Retinal pigment epithelial cell (primary cell): ENCODE measurements around the gene MAP4K3.

ENCODE experiments used
- DNase-seq: peaks from one replicate; pipeline ENCODE4 v3.0.0-alpha.2; 2010; ENCODE audit warnings: low read depth
- H3K4me3 ChIP-seq: 2 replicates; pipeline ENCODE4 v1.5.1; 2011; ENCODE audit warnings: mild to moderate bottlenecking, low read length, control low read depth, moderate library complexity
- CTCF ChIP-seq: conservative IDR thresholded peaks from 2 replicates; pipeline ENCODE4 v1.5.1; 2011; ENCODE audit warnings: low read depth, low read length, control low read depth, inconsistent platforms

The MAP4K3 gene

GRCh38 chr2:39466311-39466710 lies 29.2 kb upstream of the MAP4K3 start:
- DNase-seq, result no peak
- TF ChIP-seq CTCF, result no peak
- no peak overlapping the region for H3K4me3 ChIP-seq

- no peak for DNase-seq
- TF ChIP-seq CTCF, result no peak
- H3K4me3 ChIP-seq, result no peak overlapping the region
Measured at GRCh38 chr2:39464864-39465263, 27.8 kb upstream of the MAP4K3 start.

DNA sequence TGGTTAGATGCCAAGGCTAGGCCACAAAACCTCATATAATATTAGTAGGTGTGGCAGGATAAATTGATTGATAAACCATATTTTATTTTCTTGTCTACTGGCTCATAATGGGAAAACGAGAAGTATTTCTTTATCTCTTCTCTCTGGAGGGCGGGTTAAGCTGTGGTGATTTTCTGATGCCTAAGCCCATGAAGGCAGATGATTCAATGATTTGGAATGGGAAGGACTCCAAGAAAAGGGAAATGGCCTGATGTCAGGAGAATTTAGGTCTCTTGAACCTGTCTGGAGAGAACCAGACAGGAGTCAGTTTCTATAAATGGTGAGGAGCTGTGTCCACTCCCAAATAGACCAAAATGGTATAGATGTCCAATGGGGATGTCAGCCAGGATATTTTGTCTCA lies 18.7 kb upstream of the MAP4K3 start:
- no peak overlapping the region for H3K4me3 ChIP-seq
- TF ChIP-seq CTCF, result no peak
- DNase-seq, result no peak

DNA sequence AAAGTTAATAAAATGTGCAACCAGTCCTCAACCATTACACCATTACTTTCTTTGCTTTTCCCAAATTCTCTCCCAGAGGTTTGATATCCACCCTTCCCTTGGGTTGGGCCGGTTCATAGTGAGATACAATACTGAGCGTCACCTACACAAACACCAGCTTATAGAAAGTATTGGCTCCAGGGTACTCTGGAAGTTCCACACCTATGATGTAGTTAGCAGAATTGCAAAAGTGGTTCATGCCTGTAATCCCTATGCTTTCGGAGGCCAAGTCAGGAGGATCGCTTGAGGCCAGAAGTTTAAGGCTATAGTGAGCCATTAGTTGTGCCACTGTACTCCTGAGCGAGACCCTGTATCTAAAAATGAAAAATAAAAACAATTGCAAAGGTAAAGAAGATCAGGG lies 15.3 kb upstream of the MAP4K3 start:
- H3K4me3 ChIP-seq, result no peak overlapping the region
- TF ChIP-seq CTCF, result no peak
- no peak for DNase-seq

DNA sequence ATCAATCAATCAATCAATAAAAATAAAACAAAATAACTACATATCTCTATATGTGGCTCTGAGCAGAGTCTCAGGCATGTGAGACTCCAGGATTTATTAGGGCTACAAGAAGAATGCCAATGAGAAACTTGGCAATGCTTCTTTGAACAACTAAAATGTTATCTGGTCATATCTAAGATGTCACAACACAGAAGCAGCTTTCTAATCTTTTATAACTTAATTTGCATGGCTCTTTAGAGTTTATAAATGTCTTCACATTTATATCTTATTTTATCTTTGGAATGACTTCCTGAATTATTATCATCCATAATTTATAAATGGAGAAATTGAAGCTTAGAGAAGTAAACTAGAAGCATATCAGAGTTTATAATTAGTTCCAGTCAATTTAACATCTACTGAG lies 14.9 kb upstream of the MAP4K3 start:
- no peak for DNase-seq
- TF ChIP-seq CTCF, result no peak
- H3K4me3 ChIP-seq, result no peak overlapping the region

- no peak for DNase-seq
- no peak for TF ChIP-seq CTCF
- H3K4me3 ChIP-seq, result no peak overlapping the region
Measured at GRCh38 chr2:39448169-39448502, 11.1 kb upstream of the MAP4K3 start.

- H3K4me3 ChIP-seq, result no peak overlapping the region
- DNase-seq, result no peak
- no peak for TF ChIP-seq CTCF
Measured at GRCh38 chr2:39447266-39448168, 10.4 kb upstream of the MAP4K3 start.
